RCC 7860 (cell line): ENCODE measurements around the gene PLEKHM3.

Experiments
- DNase-seq: peaks from one replicate; pipeline ENCODE4 v3.0.0-alpha.2; 2015; ENCODE audit warnings: low spot score
- FAIRE-seq: peaks from 2 replicates; lab custom pipeline; 2012; peaks lifted over from hg19 to GRCh38; lab: Jason Lieb, UNC

PLEKHM3 gene

DNA sequence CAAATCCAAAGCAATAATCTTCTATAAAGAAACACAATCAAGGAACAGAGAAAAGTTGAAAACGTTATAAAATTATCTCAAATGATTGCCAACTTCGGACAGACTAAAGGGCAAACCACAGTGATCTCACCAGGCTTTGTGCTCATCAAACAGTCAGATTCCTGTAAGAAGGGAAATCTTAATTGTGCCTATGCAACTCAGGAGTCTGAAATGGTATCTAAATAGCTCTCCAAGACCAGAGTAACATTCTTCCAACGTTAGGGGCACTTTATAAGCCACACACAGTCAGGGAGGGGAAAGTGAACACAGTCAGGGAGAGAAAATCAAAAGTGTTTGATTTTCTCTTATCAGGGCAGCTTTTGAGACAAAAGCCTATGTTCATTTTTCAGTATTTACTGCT is 29.4 kb downstream of the PLEKHM3 start:
- DNase-seq (no peak), FAIRE-seq (no peak)

DNA sequence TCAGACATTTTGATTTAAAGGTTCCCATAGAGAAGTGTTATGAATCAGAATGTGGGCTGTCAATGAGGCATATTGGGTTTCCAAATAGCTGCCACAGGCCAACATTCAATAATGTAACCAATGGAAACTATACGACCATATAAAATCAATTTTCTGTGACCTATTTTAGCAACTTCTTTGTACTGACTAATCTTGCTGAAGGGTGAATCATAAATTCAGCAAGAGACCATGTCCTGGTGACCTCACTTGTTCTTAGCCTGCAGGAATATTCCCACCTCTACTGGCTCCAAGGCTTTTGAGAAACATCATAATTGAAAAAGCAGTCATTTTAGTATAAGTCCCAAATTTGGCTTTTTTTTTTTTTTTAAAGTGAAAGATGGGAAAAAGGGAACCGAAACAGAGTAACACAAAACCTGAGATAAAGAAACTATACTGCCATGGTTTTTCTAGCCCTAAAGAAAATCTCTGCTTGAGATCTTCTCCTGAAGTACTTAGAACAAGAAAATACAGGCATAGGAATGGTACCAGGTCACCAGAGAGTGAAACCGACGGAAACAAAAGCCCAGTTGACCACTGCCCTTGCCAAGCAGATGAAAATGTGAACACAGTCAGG is 32.1 kb downstream of the PLEKHM3 start:
- FAIRE-seq: peak; percentile 75
- peak; percentile 41 for DNase-seq

DNA sequence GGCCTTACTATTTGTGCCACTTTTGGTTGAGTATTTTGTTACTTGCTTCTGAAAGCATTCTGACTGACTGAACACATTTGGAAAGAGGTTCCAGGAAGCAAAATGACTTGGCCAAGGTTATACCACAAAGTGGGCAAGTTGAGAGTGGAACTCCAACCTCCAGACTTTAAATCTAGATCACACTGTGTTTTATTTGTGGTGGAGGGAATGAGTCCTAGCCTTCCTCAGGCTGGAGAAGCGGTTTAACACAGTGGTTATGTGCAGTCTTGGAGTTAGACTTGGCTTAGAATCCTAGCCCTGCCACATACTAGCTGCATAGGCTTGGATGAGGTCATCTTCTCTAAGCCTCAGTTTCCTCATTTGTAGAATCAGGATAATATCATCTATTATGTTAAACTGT is 33.4 kb downstream of the PLEKHM3 start:
- no peak for FAIRE-seq
- DNase-seq: no peak

DNA sequence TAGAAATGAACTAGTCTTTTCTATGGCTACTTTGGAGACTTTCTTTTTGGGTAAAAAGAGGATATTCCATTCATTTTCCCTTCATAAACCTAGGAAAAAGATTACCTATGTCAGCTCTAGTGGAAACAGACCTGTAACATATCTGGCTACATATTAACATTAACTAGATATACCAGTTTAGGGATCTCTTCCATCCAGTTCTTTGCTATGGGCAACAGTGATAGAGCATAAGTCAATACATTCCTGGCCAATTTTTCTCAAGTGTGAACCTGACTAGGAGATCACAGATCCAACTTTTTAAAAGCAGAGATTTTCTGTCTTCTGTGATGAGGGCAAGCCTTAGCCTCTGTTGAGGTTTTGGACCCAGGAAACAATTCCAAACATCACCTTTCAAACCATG is 34.5 kb downstream of the PLEKHM3 start:
- DNase-seq: no peak
- FAIRE-seq: no peak

DNA sequence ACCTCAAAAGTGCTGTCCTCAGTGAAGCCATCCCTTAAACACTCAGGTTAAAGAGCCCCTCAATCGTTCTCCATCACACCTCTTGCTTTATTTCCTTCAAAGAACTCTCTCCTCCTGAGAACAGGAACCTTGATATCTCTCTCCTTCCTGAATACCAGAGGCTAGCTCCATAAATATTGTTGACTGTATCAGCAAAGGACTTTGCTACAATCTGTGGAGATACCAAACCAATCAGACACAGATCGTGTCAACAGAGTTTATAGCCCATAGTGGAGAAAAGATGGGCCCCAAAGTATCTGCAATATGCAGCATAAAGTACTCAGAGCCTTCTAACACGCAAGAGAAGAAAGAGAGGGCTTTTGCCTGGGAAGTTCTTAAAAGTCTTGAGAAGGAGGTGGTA is 36.4 kb downstream of the PLEKHM3 start:
- DNase-seq (no peak), FAIRE-seq (no peak)

DNA sequence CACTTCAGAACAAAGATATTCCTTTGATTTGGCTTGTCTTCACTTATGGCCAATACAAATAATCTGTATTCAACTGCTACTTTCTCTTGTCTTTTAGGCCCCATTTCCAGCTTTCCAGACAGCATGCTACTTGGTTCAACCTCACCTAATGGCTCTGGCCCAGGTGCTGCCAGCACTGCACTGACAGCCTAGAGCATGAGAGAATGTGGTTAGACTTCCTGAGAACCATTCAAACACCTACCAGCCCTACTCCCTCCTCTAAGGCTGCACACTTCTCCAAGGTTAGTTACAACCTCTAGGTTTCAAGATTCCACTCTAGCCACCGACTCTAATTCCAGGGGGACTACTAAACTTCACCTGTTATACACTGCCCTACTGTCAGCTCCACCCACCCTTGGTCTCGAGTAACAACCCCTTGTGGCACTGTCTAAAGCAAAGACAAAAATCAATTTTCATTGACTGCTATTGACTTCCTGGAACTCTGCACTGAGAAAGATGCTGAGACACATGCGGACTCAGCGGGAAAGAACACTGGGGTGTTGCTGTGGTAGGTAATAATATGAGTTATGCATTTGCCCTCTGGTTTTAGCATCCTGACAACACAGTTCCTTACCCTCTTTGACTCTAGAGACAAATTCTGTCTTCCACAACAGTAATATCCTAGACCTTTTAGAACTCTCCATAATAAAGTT is 38.2 kb downstream of the PLEKHM3 start:
- DNase-seq (no peak), FAIRE-seq (no peak)

DNA sequence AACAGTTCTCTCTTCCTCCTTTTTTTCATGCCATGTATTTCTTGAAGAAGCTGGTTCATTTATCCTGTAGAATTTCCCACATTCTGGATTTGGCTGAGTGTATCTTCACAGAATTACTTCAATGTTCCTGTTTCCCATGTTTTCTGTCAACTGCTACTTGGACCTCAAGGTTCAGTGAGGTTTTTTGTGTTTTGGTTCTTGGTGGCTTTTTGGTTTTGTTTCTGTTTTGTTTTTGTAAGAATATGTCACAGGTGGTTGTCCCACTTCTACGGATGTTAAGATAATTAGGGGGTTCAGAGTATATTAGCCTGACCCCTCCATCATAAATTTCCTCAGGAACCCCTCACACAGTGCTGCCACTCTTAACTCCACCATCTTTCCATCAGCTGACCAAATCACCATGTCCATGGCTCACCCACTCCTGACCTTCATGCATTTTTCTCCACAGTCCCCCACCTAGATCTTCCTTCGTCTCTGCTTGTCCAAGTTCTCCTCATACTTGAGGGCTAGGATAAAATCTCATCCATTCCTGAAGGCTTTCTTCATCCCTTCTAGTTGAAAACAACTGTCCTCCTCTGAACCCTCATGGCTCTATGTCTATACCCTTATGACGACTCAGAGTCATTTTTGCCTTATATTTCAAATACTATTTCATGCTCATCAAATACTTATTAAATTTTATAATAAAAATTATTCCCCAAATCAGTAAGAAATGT is 40.4 kb downstream of the PLEKHM3 start:
- FAIRE-seq: no peak
- no peak for DNase-seq

DNA sequence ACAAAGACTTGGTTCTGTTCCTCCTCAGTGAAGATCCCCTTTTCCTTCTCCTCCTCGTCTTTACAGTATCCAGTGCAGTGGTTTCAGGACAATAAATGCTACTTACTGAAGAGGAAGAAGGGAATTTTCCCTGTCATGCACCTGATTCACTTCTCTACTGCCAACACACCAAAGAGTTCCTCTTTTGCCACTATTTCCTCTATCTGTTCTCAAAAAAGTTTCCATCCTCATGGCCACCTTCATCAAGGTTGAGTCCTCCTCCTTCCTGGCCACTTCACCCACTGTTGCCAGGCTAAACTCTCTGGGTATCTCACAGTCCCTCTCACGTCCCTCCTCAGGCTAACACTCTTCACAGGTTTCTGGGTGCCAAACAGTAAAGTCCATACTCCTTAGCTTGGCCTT is 41.7 kb downstream of the PLEKHM3 start:
- DNase-seq (no peak), FAIRE-seq (no peak)

DNA sequence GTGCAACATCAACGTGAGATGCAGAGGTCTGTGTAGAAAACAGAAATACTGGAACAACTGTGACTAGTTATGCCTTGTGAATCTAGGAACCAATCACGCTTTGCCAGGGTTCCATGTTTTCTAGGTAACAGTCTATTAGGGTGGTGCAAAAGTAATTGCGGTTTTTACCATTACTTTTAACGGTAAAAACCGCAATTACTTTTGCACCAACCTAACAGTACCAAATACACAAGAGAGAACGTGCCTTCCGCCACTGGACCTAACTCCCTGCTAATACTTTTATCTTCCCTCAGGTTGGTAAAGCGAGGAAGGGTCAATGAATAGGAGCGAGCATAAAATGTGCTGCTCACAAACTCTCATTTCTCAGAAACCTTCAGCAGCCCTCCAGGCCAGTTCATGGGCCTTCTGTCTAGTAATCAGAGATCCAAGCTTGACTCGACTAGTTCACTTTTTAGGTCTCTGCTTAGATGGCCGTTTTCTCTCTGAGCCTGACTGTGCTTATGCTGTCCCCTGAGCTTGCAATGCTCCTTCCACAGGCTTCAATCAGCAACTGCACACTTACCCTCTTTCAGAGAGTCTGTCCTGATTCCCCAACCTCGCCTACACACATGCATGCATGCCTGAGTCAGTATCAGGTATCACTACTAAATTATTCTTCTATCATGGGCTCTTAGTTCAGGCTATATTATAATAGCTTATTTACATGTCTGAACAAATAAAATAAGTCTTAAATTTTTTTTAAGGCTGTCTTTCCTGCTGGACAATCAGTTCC is 47.0 kb downstream of the PLEKHM3 start:
- no peak for DNase-seq
- FAIRE-seq: no peak

DNA sequence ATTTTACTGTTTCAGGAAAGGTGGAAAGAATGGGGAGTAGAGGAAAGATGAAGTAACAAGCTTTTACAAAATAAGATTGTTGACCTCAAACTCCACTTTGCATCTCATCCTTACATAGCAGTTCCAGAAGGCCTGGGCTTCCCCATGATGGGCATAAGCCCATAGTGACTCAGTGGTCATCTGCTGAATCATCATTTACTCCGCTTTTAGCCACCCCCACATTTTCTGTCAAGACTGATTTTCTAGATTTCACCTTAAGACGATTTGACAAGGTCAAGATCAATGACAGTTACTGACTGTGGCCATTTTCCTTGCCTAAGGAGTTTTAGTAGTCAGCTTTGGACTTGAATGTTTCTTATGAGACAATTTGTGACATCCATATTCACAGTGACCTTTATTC is 49.4 kb downstream of the PLEKHM3 start:
- no peak for FAIRE-seq
- peak; percentile 13 for DNase-seq

DNA sequence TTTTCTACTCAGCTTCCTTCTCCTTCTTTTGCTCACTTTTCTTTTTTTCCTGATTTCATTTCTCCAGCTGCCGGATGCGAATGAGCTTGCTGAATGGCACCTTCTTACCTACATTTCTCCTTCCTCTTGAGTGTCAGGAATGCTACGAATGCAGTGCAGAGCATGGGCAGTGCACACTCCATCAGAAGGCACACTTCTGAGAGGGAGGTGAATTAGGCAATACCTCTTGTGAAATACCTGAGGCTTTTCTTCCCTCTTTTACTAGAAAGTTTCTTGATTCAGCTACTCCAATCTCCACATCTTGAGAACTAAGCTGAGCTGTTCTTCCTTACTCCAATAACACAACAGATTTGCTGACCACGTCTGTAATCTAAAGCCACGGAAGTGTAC is 51.1 kb downstream of the PLEKHM3 start:
- DNase-seq (no peak), FAIRE-seq (no peak)

DNA sequence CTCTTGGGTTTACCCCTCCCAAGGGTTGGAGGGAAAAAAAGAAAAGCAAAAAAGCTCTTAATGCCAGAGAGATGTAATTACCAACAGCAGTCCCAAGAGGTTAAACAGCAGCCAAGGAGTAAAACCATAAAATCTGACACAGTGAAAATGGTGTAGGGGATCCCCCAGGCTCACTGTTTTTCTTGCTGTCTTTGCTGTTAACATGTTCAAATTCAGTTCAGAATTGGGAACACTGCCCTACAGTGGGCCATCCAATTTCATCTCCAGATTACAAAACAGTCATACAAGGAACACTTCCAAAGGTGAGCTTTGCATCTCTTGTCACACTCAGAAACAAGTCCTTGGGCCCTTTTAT is 54.5 kb downstream of the PLEKHM3 start:
- FAIRE-seq (no peak), DNase-seq (no peak)

DNA sequence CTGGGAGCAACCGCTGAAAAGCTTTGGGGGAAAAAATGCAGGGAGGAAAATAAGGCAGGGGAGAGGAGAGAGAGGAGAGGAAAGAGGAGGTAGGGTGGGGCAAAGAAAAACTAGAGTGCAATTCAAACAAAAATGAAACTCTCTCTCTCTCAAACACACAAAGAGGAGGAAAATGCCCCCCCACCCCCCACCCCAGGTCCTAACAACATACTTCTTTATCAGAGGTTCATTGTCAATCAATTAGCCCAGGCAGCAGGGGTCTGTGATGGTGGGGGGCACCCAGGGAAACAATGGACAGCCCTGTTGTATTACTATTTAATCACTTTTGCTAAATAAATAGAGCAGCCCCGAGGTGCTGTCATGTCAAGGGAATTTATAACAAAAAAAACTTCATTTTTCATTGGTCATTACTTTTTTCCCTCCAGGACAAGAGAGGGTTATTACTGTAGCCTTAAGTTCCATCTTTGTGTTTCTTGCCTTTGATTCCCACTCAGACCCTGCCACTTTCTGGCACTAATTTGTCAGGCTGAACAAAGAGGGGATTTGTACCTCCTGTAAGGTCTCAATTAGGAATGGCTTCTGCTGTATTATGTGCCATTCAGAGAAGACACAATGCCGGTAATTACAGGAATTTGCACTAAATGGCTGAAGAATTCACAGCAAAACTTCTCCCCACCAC is 55.0 kb downstream of the PLEKHM3 start:
- no peak for DNase-seq
- no peak for FAIRE-seq

DNA sequence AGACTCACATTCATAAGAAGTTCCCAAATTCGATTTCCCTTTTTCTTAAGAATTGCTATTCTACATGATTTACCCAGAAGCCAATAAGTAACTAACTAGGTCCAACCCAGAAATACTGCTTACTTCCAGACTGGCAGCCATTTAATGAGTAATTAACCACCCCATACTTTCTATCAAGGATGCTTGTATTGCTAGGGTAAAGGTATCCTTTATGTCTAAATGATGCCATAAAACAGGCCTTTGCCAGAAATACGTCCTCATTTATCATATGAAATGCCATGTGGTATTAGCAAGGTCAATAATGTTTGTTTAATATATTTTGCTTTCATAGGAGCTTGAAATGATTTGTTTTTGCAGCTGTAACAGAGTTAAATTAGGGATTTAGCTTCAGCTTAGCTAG is 56.1 kb downstream of the PLEKHM3 start:
- DNase-seq: no peak
- FAIRE-seq: no peak

DNA sequence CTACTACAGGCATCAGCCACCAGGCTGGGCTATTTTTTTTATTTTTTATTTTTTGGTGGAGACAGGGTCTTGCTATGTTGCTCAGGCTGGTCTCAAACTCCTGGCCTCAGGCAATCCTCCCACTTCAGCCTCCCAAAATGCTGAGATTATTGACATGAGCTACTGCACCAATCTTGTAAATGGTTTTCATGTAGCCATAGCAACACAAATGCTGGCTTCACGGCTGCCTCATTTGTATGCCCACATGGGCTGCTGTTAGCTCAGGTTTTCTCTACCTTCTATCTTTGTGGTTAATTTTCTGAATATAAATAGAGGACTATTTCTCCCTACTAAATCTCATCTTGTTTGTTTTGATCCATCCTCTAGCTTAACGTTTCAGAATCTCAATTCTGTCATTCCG is 58.2 kb downstream of the PLEKHM3 start:
- FAIRE-seq (no peak), DNase-seq (no peak)

DNA sequence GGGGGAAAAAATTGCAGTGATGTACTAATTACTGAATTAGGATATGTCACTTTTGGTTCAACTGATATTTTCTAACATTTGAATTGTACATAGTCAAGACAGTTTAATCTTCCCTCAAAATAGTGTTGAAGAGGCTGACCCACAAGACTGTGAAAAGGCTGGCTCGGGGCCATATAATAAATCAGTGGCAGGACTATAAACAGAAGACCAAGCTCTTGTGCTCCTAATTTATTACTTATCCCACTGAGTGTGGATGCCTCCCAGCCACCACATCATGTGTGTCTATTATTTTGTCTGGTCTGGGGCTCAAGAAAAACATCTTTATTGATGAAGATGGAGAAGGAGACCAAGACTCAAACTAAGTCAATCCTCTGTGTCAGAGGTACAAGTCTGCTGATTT is 64.4 kb downstream of the PLEKHM3 start:
- DNase-seq: no peak

DNA sequence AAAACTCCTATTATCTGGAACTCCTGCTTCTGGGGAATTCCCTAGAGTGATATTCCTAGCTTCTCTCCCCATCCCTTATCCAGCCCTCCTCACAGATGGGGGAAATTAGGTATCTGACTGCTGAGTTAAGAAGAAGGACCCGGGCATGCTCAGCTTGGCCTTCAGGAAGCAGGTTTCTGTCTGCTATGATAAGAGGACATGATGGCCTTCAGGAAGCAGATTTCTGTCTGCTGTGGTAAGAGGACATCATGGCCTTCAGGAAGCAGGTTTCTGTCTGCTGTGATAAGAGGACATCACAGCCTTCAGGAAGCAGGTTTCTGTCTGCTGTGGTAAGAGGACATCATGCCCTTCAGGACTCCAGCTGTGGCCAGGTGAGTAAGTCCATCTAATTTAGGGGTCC is 65.2 kb downstream of the PLEKHM3 start:
- DNase-seq (no peak), FAIRE-seq (no peak)

More for the DNA sequence above, 64.4 kb downstream of the PLEKHM3 start:
- FAIRE-seq: no peak

DNA sequence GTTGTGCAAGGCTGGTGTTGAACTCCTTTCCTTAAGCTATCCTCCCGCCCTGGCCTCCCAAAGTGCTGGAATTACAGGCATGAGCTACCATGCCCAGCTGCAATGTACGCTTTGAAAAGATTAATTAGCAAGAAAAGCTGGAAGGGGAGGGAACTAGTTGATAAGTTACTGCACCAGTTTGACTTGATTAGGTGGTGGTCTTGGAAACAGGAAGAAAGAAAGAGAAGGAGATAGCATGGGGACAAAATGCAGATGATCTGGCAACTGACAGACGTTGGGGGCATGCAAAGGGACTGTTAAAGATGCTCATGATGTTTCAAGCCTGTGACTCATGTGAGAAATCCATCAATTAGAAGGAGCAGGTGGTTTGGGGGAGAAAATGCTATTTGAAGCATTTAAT is 68.6 kb downstream of the PLEKHM3 start:
- no peak for FAIRE-seq
- DNase-seq: no peak

DNA sequence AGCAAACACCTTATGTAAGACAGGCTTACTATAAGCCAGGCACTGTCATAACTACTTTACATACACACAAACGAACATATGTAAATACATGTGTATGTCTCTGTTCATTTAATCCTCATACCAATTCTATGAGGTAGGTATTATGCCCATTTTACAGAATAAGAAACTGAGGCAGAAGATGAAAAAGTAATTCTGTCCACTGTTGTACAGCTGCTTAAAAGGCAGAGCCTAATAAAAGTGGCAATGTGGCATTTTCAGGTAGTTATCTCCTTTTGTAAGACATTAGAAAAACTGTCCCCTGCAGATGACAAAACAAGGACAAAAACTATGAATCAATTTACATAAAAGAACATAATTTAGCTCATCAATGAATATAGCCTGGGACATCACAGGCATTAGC is 69.9 kb downstream of the PLEKHM3 start:
- no peak for DNase-seq
- FAIRE-seq: no peak

DNA sequence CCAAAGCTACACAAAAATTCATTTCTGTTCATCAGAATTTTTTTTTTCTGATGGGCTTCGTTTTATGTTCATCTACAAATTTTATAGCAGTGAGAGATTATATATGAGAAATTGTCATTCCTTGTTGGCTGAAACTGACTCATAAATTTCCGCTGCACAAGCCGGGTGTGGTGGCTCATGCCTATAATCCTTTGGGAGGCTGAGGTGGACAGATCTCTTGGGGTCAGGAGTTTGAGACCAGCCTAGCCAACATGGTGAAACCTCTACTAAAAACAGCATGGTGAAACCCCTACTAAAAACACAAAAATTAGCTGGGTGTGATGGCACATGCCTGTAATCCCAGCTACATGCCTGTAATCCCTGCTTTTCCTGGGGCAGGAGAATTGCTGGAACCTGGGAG is 72.0 kb downstream of the PLEKHM3 start:
- no peak for FAIRE-seq
- DNase-seq: no peak
